Occipital lobe (tissue), 2 donors: Measurements from ENCODE around the gene THADA. TPM values are rescaled to one million over a fixed set of nuclear protein-coding genes. Genes with fewer than 3 reads are reported as not detected.
"Not testable (repeated sequence)": the region's sequence is repeated elsewhere in the genome, so short reads cannot be mapped to it uniquely, and the experiment has no call there.

Source experiments
- DNase-seq: peaks from one replicate; lab custom pipeline; 2025; lab: John Stamatoyannopoulos, UW
- total RNA-seq: library from RNA; depleted of rRNA; stranded (reverse); fragments of >200 nt; gene quantifications from one replicate; pipeline ENCODE4 v1.2.3, GENCODE V29; 2014

The THADA gene
- total RNA-seq, 1 donor from 2014 or later = 40.9 TPM

GRCh38 chr2:43542285-43542933, 53.4 kb downstream of the THADA start:
- no peak for DNase-seq

GRCh38 chr2:43541165-43541564, 54.7 kb downstream of the THADA start:
- no peak for DNase-seq

- DNase-seq = no peak
Measured at GRCh38 chr2:43540021-43540779, 55.6 kb downstream of the THADA start.

- no peak for DNase-seq
Measured at GRCh38 chr2:43539436-43539835, 56.4 kb downstream of the THADA start.

GRCh38 chr2:43538034-43538670, 57.7 kb downstream of the THADA start:
- DNase-seq = no peak

GRCh38 chr2:43537137-43537536, 58.7 kb downstream of the THADA start:
- no peak for DNase-seq

- DNase-seq = no peak
Measured at GRCh38 chr2:43534569-43534968, 61.3 kb downstream of the THADA start.

GRCh38 chr2:43532572-43532971, 63.3 kb downstream of the THADA start:
- DNase-seq = not testable (repeated sequence)

- no peak for DNase-seq
Measured at GRCh38 chr2:43531251-43531650, 64.6 kb downstream of the THADA start.

GRCh38 chr2:43526994-43527393, 68.8 kb downstream of the THADA start:
- no peak for DNase-seq

GRCh38 chr2:43525506-43525905, 70.3 kb downstream of the THADA start:
- no peak for DNase-seq

GRCh38 chr2:43524177-43524965, 71.5 kb downstream of the THADA start:
- no peak for DNase-seq

- no peak for DNase-seq
Measured at GRCh38 chr2:43522177-43522576, 73.7 kb downstream of the THADA start.

- DNase-seq = no peak
Measured at GRCh38 chr2:43521568-43521967, 74.3 kb downstream of the THADA start.

- no peak for DNase-seq
Measured at GRCh38 chr2:43520919-43521318, 74.9 kb downstream of the THADA start.

GRCh38 chr2:43519643-43520221, 76.1 kb downstream of the THADA start:
- DNase-seq = no peak

- DNase-seq = no peak
Measured at GRCh38 chr2:43518718-43519117, 77.1 kb downstream of the THADA start.

- DNase-seq = no peak
Measured at GRCh38 chr2:43518181-43518580, 77.7 kb downstream of the THADA start.

- DNase-seq = no peak
Measured at GRCh38 chr2:43515807-43516497, 79.9 kb downstream of the THADA start.

GRCh38 chr2:43515248-43515647, 80.6 kb downstream of the THADA start:
- no peak for DNase-seq

GRCh38 chr2:43513796-43514195, 82.0 kb downstream of the THADA start:
- no peak for DNase-seq
